AG10803 (cell line): ENCODE data around the gene BMP6.

Source experiments
- DNase-seq: peaks from one replicate; pipeline ENCODE4 v3.0.0; 2010; ENCODE audit warnings: low read depth
- H3K4me3 ChIP-seq: 2 replicates; pipeline ENCODE4 v1.5.1; 2011; ENCODE audit warnings: mild to moderate bottlenecking, low read length, control low read depth
- TF ChIP-seq, protein P1 (sequence below): conservative IDR thresholded peaks from 2 replicates; pipeline ENCODE4 v1.5.1; 2011; ENCODE audit warnings: mild to moderate bottlenecking, low read length, control low read depth, inconsistent platforms

BMP6 gene

DNA sequence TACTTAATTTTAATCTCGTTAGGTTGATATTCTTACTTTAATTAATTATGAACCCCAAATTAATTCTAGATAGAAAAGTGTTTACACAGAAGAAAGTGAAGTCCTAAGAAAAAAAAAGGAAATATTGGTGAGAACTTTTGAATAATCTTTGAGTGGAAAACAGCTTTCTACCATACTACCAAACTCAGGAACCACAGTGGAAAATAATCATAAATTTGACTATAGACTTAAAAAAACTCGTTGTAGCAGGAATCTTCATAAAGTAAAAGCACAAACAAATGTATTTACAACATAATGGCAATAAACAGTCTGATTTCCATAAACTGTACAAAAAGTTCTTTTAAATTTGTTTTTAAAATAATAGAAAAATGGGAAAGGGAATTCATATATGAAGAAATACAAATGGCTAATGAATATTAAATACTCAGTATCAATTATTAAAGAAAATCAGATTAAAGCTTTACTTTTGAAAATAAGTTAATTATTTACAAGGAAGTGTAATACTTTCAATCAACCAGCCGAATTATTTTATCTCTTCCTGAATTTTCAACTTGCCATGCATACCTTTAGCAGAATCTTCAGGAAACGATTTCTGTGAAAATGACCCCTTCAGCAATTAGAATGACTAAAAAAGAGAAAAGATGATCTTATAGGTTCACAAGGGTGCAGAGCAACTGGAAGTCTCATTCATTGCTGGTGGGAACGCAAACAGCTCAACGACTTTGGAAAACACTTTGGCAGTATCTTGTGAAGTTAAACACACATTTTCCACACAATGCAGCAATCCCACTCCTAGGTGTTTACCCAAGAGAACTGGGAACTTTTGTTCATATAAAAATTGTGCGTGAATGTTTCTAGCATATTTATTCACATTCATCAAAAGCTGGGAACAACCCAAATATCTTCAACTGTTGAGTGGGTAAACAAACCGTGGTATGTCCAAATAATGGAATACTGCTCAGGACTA lies 38.5 kb upstream of the BMP6 start:
- no peak for DNase-seq
- TF ChIP-seq, protein P1, sequence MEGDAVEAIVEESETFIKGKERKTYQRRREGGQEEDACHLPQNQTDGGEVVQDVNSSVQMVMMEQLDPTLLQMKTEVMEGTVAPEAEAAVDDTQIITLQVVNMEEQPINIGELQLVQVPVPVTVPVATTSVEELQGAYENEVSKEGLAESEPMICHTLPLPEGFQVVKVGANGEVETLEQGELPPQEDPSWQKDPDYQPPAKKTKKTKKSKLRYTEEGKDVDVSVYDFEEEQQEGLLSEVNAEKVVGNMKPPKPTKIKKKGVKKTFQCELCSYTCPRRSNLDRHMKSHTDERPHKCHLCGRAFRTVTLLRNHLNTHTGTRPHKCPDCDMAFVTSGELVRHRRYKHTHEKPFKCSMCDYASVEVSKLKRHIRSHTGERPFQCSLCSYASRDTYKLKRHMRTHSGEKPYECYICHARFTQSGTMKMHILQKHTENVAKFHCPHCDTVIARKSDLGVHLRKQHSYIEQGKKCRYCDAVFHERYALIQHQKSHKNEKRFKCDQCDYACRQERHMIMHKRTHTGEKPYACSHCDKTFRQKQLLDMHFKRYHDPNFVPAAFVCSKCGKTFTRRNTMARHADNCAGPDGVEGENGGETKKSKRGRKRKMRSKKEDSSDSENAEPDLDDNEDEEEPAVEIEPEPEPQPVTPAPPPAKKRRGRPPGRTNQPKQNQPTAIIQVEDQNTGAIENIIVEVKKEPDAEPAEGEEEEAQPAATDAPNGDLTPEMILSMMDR: no peak
- H3K4me3 ChIP-seq: no peak overlapping the region

DNA sequence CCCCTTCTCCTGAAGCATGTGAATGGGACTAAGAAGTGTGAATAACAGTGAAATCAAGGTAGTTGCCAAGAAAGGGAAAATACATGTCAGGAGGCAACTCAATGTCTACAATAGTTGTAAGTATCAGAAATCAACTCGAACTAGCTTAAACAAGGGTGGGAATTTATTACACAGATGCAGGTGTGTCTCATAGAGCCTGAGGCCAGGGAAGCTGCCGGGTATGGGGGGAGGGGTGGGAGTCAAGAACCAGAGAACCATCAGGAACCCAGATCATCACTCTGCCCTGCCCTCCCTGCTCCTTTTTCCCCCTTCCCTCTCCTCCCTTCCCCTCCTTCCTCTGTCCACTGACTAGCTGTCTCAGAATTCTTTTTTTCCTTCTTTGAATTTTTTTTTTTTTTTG lies 34.9 kb upstream of the BMP6 start:
- no peak for DNase-seq
- TF ChIP-seq, protein P1: no peak
- H3K4me3 ChIP-seq: no peak overlapping the region

DNA sequence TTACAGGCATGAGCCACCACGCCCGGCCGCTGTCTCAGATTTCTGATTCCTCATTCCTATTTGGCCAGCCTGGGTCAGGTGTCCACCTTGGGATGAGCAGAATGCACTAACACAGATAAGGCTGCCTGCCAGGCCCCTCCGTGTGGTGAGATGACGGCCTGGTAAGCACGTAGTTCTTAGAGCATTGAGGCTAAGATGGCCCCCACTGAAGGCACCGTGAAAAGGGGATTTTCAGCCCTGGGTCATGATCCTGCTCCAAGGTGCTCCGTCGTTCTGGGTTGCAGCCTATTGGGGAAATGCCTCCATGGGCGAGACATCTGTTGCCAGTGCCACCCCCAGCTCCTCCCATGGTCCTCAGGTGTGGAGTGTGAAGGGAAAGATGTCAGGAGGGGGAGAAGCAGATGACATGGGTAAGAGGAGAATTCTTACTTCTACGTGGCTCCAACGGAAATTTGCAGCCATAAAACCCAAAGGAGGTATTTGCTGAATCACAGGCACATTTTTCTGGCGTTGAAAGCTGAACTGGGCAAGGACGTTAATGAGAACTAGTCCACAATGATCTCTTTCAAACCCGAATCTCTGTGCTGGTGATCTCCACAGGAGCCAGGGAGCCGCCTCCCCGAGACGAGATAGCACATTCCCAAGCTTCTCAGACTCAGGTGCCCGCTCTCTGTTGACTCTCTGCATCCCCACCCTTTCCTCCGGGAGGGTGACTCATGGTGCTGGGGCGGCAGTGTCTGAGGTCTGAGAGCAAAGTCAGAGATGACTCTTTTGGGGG lies 34.0 kb upstream of the BMP6 start:
- peak; percentile 39 for DNase-seq
- TF ChIP-seq, protein P1: no peak
- H3K4me3 ChIP-seq: 0 out of 2 replicates have a peak overlapping the region, but pooled peaks have one; percentile 5

DNA sequence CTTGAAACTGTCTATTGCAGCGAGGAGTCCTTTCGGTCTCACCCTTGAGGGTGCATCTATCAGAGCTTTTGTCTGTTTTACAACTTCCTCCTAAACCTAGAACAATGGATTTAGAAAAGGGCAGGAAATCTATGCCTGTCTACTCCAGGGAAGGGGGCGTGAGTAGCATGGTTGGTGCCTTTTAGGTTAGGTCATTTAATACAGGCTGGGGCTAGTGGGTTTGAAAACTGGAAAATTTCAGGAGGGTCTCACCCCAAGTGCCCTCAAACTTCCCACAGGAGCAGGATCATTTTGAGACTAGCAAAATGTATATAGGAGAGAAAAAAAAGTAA lies 33.5 kb upstream of the BMP6 start:
- H3K4me3 ChIP-seq: 0 out of 2 replicates have a peak overlapping the region, but pooled peaks have one; percentile 5
- no peak for DNase-seq
- TF ChIP-seq, protein P1: no peak

DNA sequence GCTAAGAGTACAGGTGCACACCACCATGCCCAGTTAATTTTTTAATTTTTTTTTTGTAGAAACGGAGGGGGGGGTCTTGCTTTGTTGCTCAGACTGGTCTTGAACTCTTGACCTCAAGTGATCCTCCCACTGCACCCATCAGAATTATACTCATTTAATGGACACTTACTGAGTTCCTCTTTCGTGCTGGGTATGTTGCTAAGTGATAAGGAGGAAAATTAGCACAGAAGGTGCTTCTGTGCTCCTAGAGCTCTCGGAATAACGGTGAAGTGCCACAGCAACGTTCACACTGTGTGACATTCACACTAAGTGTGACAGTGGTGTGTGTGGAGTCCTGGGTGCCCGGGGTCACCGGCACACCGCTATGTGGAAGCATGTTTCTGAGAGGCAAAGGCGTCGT lies 32.1 kb upstream of the BMP6 start:
- no peak for DNase-seq
- TF ChIP-seq, protein P1: no peak
- H3K4me3 ChIP-seq: no peak overlapping the region

DNA sequence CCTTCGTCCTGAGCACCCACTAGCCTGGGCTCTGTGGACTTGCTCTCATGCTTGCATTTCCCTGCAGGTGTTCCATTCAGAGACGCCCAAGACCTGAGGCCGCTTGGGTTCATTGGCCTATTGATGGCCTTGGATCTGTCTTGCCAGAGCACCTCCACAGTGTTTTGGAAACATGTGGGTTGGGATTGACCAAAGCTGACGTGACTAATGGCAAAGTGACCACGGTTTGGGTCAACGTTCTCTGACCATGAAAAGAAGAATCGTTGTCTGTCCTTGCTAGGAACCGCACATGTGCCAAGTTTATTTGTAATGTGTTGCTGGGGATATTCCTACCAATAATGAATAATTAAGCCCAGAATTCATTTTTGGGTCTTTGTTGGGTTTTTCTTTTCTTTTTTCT lies 29.8 kb upstream of the BMP6 start:
- no peak for DNase-seq
- TF ChIP-seq, protein P1: no peak

More for the DNA sequence above, 29.8 kb upstream of the BMP6 start:
- H3K4me3 ChIP-seq: no peak overlapping the region
